GM18526 (cell line): ENCODE results near the gene KRTAP21-2.
"Not testable (repeated sequence)": the region's sequence is repeated elsewhere in the genome, so short reads cannot be mapped to it uniquely, and the experiment has no call there.

ENCODE experiments used
- POLR2A ChIP-seq: IDR thresholded peaks from 3 replicates; pipeline ENCODE4 v1.6.1; 2011; ENCODE audit not compliant: insufficient read length; ENCODE audit errors: extremely low read depth

KRTAP21-2 gene

GRCh38 chr21:30747159-30747558, at the start of gene KRTAP21-2:
Gene KRTAP21-2, minus strand, starts transcription at chr21:30747259. Its CDS starts 57 bp downstream, at chr21:30747202.
- TF ChIP-seq POLR2A = no peak

GRCh38 chr21:30793581-30794314, 46.7 kb upstream of the KRTAP21-2 start:
- TF ChIP-seq POLR2A = no peak

GRCh38 chr21:30779249-30779648, 32.2 kb upstream of the KRTAP21-2 start:
- no peak for TF ChIP-seq POLR2A

GRCh38 chr21:30769724-30770431, 22.8 kb upstream of the KRTAP21-2 start:
- TF ChIP-seq POLR2A = no peak

GRCh38 chr21:30760776-30761175, 13.7 kb upstream of the KRTAP21-2 start:
- no peak for TF ChIP-seq POLR2A

- TF ChIP-seq POLR2A = no peak
Observed at GRCh38 chr21:30758306-30758705, 11.2 kb upstream of the KRTAP21-2 start.

- TF ChIP-seq POLR2A = not testable (repeated sequence)
Observed at GRCh38 chr21:30755328-30755727, 8.3 kb upstream of the KRTAP21-2 start, which contains the start of gene KRTAP21-1. Gene KRTAP21-1, minus strand, starts transcription at chr21:30755428. Its CDS starts 50 bp downstream, at chr21:30755378.

GRCh38 chr21:30740462-30740861, 6.6 kb downstream of the KRTAP21-2 start:
- TF ChIP-seq POLR2A = no peak

GRCh38 chr21:30733026-30733425, 14.0 kb downstream of the KRTAP21-2 start:
- TF ChIP-seq POLR2A = no peak

- TF ChIP-seq POLR2A = no peak
Observed at GRCh38 chr21:30726726-30727125, 20.3 kb downstream of the KRTAP21-2 start.

- TF ChIP-seq POLR2A = no peak
Observed at GRCh38 chr21:30719401-30719800, 27.7 kb downstream of the KRTAP21-2 start.

- no peak for TF ChIP-seq POLR2A
Observed at GRCh38 chr21:30718239-30718909, 28.7 kb downstream of the KRTAP21-2 start, which contains the start of gene KRTAP21-3. Gene KRTAP21-3, minus strand, starts transcription at chr21:30718777. Its CDS starts 18 bp downstream, at chr21:30718759.

- no peak for TF ChIP-seq POLR2A
Observed at GRCh38 chr21:30717105-30717504, 30.0 kb downstream of the KRTAP21-2 start.

GRCh38 chr21:30714946-30715345, 32.1 kb downstream of the KRTAP21-2 start:
- TF ChIP-seq POLR2A = no peak

- no peak for TF ChIP-seq POLR2A
Observed at GRCh38 chr21:30714456-30714855, 32.6 kb downstream of the KRTAP21-2 start.

- TF ChIP-seq POLR2A = no peak
Observed at GRCh38 chr21:30713766-30714165, 33.3 kb downstream of the KRTAP21-2 start.
